Naive thymus-derived CD4-positive, alpha-beta T cell (primary cell): Measurements from ENCODE around the gene CD3G. TPM values are rescaled to one million over a fixed set of nuclear protein-coding genes. Genes with fewer than 3 reads are reported as not detected.

Experiments
- polyA plus RNA-seq, 2 donors: library from polyadenylated mRNA; unstranded; fragments of 300-500 nt; fragmentation: Illumina TruSeq; gene quantifications; one replicate each; pipeline ENCODE4 v1.2.3, GENCODE V29; 2021
- total RNA-seq, 6 experiments: library from RNA in 5 of 6; stranded (reverse) in 5 of 6; gene quantifications; 1 replicate in 5 of 6; 2 replicates in 1 of 6; pipeline ENCODE4 v1.2.3 and lab custom pipeline; 2021 to 2026

Gene CD3G
- total and polyA plus RNA-seq, 7 experiments from 2014 or later, result 122 to 459 (median 197) TPM

Other genes with a start within 250 kb of the CD3G start
- gene SCN4B, start 191.5 kb upstream of the CD3G start, total RNA-seq, result under 1 TPM in 1 of 5 experiments, not detected in 4; 0.19 TPM
- gene SCN4B, start 191.5 kb upstream of the CD3G start, polyA plus RNA-seq, result not detected
- not detected for gene SCN2B, start 167.7 kb upstream of the CD3G start, total RNA-seq
- not detected for gene SCN2B, start 167.7 kb upstream of the CD3G start, polyA plus RNA-seq
- 100 to 1,000 TPM in 3 of 5 experiments, 10 to 100 TPM in 2; 64.3 to 120 (median 118) TPM for gene JAML, start 119.3 kb upstream of the CD3G start, total RNA-seq
- gene JAML, start 119.3 kb upstream of the CD3G start, polyA plus RNA-seq, result 100 to 1,000 TPM in 1 of 2 donors, 10 to 100 TPM in 1; 94.1 to 195 TPM
- 10 to 100 TPM; 13.3 to 17.4 (median 17.0) TPM for gene MPZL3, start 92.0 kb upstream of the CD3G start, total RNA-seq
- 1 to 10 TPM; 3.6 to 4.6 TPM for gene MPZL3, start 92.0 kb upstream of the CD3G start, polyA plus RNA-seq
- 1 to 10 TPM in 4 of 5 experiments, under 1 TPM in 1; 0.69 to 5.9 (median 1.6) TPM for gene MPZL2, start 80.0 kb upstream of the CD3G start, total RNA-seq
- gene MPZL2, start 80.0 kb upstream of the CD3G start, polyA plus RNA-seq, result 1 to 10 TPM; 1.2 to 1.5 TPM
- 100 to 1,000 TPM; 392 to 706 (median 670) TPM for gene CD3E, start 39.6 kb upstream of the CD3G start, total RNA-seq
- 1,000 to 10,000 TPM in 1 of 2 donors, 100 to 1,000 TPM in 1; 987 to 1,286 TPM for gene CD3E, start 39.6 kb upstream of the CD3G start, polyA plus RNA-seq
- gene CD3D, start 1.6 kb upstream of the CD3G start, total RNA-seq, result 100 to 1,000 TPM; 232 to 597 (median 352) TPM
- 1,000 to 10,000 TPM in 1 of 2 donors, 100 to 1,000 TPM in 1; 947 to 1,287 TPM for gene CD3D, start 1.6 kb upstream of the CD3G start, polyA plus RNA-seq
- 10 to 100 TPM; 38.4 to 54.5 (median 46.9) TPM for gene UBE4A, start 15.3 kb downstream of the CD3G start, total RNA-seq
- 10 to 100 TPM; 20.3 to 31.7 TPM for gene UBE4A, start 15.3 kb downstream of the CD3G start, polyA plus RNA-seq
- 100 to 1,000 TPM; 140 to 241 (median 154) TPM for gene ATP5MG, start 57.3 kb downstream of the CD3G start, total RNA-seq
- gene ATP5MG, start 57.3 kb downstream of the CD3G start, polyA plus RNA-seq, result 100 to 1,000 TPM; 525 to 842 TPM
- 100 to 1,000 TPM; 140 to 192 (median 161) TPM for gene KMT2A, start 92.1 kb downstream of the CD3G start, total RNA-seq
- 10 to 100 TPM; 19.6 to 32.9 TPM for gene KMT2A, start 92.1 kb downstream of the CD3G start, polyA plus RNA-seq
- gene TTC36, start 183.1 kb downstream of the CD3G start, total RNA-seq, result 1 to 10 TPM in 3 of 5 experiments, under 1 TPM in 2; 0.34 to 2.7 (median 1.1) TPM
- 1 to 10 TPM in 1 of 2 donors, under 1 TPM in 1; 0.29 to 1.2 TPM for gene TTC36, start 183.1 kb downstream of the CD3G start, polyA plus RNA-seq
- gene TMEM25, start 186.8 kb downstream of the CD3G start, total RNA-seq, result 10 to 100 TPM; 12.1 to 32.8 (median 27.6) TPM
- gene TMEM25, start 186.8 kb downstream of the CD3G start, polyA plus RNA-seq, result 10 to 100 TPM; 24.0 to 30.9 TPM
- 10 to 100 TPM in 3 of 5 experiments, 1 to 10 TPM in 2; 5.4 to 16.6 (median 10.4) TPM for gene IFT46, start 221.6 kb downstream of the CD3G start, total RNA-seq
- gene IFT46, start 221.6 kb downstream of the CD3G start, polyA plus RNA-seq, result 1 to 10 TPM; 6.7 to 7.0 TPM
- 100 to 1,000 TPM in 3 of 5 experiments, 10 to 100 TPM in 2; 71.2 to 134 (median 115) TPM for gene ARCN1, start 228.1 kb downstream of the CD3G start, total RNA-seq
- 100 to 1,000 TPM; 139 to 170 TPM for gene ARCN1, start 228.1 kb downstream of the CD3G start, polyA plus RNA-seq